ENCODE results near the gene LSM7. TPM values are rescaled to one million over a fixed set of nuclear protein-coding genes. Genes with fewer than 3 reads are reported as not detected.

The LSM7 gene
- total and polyA plus RNA-seq, 2 of the 13 experiments (the other 11 are each of a cell fraction or from before 2014, with no cell fraction given) = 140 to 205 TPM

GRCh38 chr19:2273356-2274184 is 54.8 kb downstream of the LSM7 start (continued):
- TF ChIP-seq ZBTB43 (CRISPR knock-in tag; conservative IDR thresholded peaks at IDR 0.05) = no peak; the same call in 1 of the 2 replicates
- TF ChIP-seq ZNF556 (CRISPR knock-in tag; IDR thresholded peaks at IDR 0.05; ENCODE audit: borderline replicate concordance) = peak; percentile 66; the same call in 1 of the 2 replicates
- no peak for TF ChIP-seq ATM (IDR thresholded peaks at IDR 0.05; ENCODE audit: borderline replicate concordance)
- TF ChIP-seq PREB (CRISPR knock-in tag; IDR thresholded peaks at IDR 0.05) = no peak
- TF ChIP-seq ZNF121 (CRISPR knock-in tag; IDR thresholded peaks at IDR 0.05) = peak; percentile 56; the same call in 1 of the 2 replicates
- TF ChIP-seq GATA4 (IDR thresholded peaks at IDR 0.05; ENCODE audit: borderline replicate concordance, low read depth) = no peak
- no peak for TF ChIP-seq TERF1 (CRISPR knock-in tag; IDR thresholded peaks at IDR 0.05)
- TF ChIP-seq CCDC6 (CRISPR knock-in tag; IDR thresholded peaks at IDR 0.05) = peak; percentile 47; the same call in 1 of the 2 replicates
- TF ChIP-seq SNAPC5 (CRISPR knock-in tag; IDR thresholded peaks at IDR 0.05; ENCODE audit: borderline replicate concordance) = no peak
- no peak for TF ChIP-seq ZFP1 (CRISPR knock-in tag; IDR thresholded peaks at IDR 0.05)
- TF ChIP-seq MED1 (CRISPR knock-in tag; IDR thresholded peaks at IDR 0.05) = peak; percentile 69
- TF ChIP-seq DMAP1 (CRISPR knock-in tag; IDR thresholded peaks at IDR 0.05) = no peak
- TF ChIP-seq ZNF687 (CRISPR knock-in tag; IDR thresholded peaks at IDR 0.05) = peak; percentile 95
- TF ChIP-seq ZNF260 (CRISPR knock-in tag; IDR thresholded peaks at IDR 0.05; ENCODE audit: borderline replicate concordance, low read depth) = no peak
- no peak for TF ChIP-seq ZBTB8A (CRISPR knock-in tag; IDR thresholded peaks at IDR 0.05; ENCODE audit: borderline replicate concordance, low read depth)
- TF ChIP-seq NFE2L1 (CRISPR knock-in tag; IDR thresholded peaks at IDR 0.05; ENCODE audit: borderline replicate concordance) = no peak
- no peak for TF ChIP-seq RFXAP (CRISPR knock-in tag; IDR thresholded peaks at IDR 0.05; ENCODE audit: borderline replicate concordance)
- no peak for TF ChIP-seq THAP7 (CRISPR knock-in tag; IDR thresholded peaks at IDR 0.05)
- no peak for TF ChIP-seq FOXA1 (IDR thresholded peaks at IDR 0.05)
- TF ChIP-seq FOXA1 (CRISPR knock-in tag; IDR thresholded peaks at IDR 0.05) = 0 out of 2 replicates have a peak, but pooled peaks have one; percentile 27
- TF ChIP-seq ZSCAN31 (CRISPR knock-in tag; IDR thresholded peaks at IDR 0.05; ENCODE audit: low read depth) = peak; percentile 85

All from HepG2 (cell line).